Occipital lobe (tissue), 2 donors: ENCODE measurements around the gene AGO3. TPM values are rescaled to one million over a fixed set of nuclear protein-coding genes. Genes with fewer than 3 reads are reported as not detected.
A peak's percentile ranks its signal among the peaks of the same experiment; 100 is the strongest.

Experiments
- DNase-seq: peaks from one replicate; lab custom pipeline; 2025; lab: John Stamatoyannopoulos, UW
- total RNA-seq: library from RNA; depleted of rRNA; stranded (reverse); fragments of >200 nt; gene quantifications from one replicate; pipeline ENCODE4 v1.2.3, GENCODE V29; 2014

The AGO3 gene
- total RNA-seq, 1 donor from 2014 or later, result 28.1 TPM

DNA sequence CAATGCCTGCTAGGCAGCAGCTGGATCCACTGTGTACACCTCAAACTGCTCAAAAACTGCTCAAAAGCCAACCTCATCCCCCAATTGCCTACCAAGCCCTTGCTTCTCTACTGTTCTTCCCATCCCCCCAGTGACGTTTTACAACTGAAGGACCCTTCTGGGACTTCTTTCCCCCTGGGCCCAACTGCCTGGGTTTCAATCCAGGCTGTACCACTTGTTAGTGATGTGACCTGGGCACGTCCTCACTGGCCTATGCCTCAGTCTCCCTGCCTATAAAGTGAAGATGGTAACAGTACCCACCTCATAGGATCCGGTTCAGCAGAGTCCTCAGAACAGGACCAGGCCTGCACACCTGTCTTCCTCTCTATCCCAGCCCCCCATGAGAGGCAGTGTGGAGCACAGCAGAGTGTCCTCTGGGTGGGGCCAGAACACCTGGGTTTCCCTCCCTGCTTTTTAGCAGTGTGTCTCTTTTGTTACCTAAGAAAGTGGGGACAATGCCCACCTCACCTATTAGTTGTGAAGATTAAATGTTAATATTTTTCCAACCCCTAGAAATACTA is 151.1 kb downstream of the AGO3 start:
- DNase-seq, result no peak

DNA sequence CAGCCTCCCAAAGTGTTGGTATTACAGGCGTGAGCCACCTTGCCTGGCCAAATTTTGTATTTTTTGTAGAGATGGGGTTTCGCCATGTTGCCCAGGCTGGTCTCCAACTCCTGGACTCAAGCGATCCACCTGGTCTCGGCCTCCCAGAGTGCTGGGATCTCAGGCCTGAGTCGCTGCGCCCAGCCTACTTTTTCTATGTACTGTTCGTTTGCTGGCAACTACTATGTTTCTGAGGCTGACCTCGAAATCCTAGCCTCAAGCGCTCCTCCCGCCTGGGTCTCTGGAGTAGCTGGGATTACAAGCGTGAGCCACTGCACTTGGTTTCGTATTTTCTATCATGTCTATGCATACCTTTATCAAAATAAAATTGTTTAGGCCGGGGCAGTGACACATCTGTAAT is 152.3 kb downstream of the AGO3 start:
- DNase-seq, result no peak

DNA sequence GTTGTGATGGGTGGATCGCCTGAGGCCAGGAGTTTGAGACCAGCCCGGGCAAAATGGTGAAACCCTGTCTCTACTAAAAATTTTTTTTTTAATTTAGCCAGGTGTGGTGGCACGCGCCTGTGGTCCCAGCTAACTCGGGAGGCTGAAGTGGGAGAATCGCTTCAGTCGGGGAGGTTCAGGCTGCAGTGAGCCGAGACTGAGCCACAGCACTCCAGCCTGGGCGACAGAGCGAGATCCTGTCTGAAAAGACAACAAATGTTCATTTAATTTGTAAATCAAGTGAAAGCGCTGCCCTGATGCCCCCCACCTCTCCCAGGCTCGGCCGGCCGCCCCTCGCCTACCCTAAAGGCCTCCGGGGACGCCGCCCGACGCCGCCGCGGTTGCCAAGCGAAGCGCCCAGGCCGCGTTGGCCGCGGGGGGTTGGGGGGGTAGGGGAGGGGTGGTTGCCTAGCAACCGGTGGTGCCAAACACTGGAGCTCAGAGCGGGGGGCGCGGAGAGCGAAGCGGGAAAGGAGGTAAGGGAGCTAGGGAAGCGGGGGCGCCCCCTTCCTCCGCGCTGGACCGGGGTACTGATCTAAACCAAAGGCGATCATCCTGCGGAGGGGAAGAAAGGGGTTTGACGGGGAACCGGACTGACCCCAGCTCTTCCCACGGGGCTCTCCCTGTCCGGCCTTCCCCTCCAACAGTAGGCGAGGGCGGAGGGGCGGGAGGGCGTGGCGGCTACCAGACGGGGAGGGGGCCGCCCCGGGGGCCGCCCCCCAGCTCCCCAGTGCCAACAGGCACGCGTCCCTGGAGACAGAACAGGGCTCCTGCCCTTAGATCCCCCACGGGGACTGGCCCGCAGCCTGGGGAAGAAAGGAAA is 153.0 kb downstream of the AGO3 start, which contains the start of gene TEKT2:
TSS of gene TEKT2 (plus strand) at position 460 of the 862 bp plus-strand sequence. CDS start 828 bp downstream, outside the sequence.
- no peak for DNase-seq

DNA sequence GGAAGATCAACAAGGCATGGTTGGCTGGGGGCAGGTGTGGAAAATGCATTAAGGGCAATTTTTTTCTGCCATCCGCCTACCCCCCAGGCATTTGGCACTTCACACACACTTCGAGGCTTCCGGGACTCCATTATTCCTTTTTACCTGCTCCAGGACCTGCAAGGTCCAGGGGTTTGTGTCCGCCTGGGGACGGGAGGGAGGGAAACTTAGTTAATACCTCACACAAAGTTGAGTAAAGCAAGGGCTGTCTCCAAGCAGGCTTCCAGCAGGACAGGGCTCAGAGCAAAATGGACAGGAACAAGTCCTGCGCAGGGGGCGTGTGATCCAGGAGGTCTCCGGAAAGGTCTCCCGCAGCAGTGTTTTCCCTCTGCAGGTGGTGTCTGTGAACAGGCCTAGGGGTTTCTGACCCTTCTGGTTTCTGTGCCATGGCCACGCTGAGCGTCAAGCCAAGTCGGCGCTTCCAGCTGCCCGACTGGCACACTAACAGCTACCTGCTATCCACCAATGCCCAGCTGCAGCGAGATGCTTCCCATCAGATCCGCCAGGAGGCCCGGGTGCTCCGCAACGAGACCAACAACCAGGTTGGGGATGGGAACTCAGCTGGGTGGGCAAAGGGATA is 153.7 kb downstream of the AGO3 start:
- DNase-seq, result no peak

DNA sequence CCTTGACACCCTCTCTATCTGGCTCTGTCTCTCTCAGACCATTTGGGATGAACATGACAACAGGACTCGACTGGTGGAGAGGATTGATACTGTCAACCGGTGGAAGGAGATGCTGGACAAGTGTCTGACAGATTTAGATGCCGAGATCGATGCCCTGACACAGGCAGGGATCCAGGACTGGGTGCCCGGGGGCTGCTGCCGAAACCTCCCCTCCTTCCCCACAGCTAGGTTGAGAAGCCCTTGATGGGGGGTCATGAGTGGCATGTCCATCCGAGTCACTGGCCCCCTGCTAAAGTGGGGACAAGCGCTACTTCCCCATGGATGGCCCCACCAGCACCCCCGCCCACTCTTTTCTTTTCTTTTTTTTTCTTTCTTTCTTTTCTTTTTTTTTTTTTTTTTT is 154.2 kb downstream of the AGO3 start:
- DNase-seq, result no peak

DNA sequence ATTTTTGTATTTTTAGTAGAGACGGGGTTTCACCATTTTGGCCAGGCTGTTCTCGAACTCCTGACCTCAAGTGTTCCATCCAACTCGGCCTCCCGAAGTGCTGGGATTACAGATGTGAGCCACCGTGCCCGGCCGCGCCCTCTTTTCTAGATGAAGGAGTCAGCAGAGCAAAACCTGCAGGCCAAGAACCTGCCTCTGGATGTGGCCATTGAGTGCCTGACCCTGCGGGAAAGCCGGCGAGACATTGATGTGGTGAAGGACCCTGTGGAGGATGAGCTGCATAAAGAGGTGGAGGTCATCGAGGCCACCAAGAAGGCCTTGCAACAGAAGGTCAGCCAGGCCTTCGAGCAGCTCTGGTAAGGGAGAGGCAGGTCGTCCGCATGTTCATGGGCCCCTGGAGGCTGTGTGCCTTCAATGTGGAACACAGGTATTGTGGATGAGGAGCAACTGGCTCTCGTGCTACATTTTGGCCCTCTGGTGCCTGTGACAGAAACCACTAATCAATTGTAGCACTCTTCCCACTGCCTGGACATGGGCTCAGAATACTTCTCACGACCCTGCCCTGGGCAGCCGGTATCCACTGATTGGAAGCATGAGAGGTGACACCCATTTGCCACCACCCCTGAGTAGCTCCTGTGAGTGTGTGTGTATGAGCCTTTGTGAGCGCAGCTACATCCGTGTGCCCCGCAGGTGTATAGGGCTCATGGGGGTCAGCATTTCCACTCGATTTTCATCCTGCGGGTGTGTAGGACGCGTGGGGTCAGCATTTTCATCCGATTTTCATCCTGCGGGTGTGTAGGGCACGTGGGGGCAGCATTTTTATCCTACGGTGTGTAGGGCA is 155.0 kb downstream of the AGO3 start:
- DNase-seq, result no peak

DNA sequence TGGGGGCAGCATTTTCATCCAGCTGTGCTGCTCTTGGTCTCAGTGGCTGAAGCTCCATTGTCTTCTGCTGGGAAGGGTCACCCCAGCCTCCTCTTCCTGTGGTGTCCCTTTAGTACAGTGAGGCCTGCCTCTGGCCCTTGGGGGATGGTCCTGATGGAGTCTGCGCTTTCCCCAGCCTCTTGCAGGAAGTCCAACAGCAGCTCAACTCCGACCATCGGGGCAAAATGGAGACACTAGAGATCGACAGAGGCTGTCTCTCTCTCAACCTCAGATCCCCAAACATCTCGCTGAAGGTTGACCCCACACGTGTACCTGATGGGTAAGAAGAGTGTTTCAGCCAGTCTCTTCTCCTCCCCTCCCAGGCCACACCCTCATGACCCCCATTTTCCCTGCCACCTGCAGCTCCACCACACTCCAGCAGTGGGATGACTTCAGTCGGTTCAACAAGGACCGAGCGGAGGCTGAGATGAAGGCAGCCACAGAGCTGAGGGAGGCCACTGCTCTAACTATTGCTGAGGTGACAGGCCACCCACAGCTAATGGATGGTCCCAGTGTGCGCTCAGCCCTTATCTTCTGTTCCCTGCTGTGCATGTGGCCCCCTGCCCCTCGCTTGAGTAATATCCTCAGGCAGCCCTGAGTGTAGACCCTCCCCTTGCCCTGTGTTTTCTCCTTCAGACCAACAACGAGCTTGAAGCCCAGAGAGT is 155.8 kb downstream of the AGO3 start:
- no peak for DNase-seq

DNA sequence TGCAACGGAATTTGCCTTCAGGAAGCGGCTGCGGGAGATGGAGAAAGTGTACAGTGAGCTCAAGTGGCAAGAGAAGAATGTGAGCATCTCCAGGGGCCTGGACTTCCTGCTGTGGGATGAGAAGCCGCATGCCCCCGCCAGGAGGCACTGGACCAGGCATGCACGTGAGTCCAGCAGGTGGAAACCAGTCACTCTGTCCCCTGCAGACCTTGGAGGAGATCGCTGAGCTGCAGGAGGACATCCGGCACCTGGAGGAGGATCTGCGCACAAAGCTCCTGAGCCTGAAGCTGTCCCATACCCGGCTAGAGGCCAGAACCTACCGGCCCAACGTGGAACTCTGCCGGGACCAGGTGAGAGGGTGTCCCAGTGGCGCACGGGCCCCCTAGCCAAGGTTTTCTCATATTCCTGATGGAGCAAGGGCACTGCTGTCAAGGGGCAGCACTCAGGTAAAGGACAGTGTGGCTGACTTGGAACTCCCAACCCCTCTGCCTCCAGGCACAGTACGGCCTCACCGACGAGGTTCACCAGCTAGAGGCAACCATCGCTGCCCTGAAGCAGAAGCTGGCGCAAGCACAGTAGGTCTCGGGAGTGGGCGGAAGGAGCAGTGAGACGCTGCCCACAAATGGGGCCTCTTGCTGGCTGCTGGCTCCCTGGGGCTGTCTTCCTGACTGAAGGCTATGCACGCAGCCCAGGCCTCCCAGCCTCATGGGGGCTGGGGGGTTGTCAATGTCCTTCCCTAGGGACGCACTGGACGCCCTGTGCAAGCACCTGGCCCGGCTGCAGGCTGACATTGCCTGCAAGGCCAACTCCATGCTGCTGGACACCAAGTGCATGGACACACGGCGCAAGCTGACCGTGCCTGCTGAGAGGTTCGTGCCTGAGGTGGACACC is 156.6 kb downstream of the AGO3 start:
- DNase-seq, result no peak

DNA sequence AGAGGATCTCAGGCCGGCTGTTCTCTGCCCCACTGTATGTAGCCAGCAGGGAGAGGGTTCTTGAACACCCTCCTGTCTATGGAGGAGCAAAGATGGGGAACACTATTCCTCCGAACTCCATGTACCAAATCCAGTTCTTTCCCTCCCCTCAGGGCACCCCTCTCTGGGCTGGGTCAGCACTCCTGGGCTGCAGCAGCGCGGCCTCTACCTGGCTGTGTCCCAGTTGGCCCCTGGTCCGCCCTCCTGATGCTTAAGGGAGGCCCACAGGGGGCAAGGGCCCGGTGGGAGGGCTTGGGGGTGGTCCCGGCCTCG is 157.3 kb downstream of the AGO3 start:
- no peak for DNase-seq

DNA sequence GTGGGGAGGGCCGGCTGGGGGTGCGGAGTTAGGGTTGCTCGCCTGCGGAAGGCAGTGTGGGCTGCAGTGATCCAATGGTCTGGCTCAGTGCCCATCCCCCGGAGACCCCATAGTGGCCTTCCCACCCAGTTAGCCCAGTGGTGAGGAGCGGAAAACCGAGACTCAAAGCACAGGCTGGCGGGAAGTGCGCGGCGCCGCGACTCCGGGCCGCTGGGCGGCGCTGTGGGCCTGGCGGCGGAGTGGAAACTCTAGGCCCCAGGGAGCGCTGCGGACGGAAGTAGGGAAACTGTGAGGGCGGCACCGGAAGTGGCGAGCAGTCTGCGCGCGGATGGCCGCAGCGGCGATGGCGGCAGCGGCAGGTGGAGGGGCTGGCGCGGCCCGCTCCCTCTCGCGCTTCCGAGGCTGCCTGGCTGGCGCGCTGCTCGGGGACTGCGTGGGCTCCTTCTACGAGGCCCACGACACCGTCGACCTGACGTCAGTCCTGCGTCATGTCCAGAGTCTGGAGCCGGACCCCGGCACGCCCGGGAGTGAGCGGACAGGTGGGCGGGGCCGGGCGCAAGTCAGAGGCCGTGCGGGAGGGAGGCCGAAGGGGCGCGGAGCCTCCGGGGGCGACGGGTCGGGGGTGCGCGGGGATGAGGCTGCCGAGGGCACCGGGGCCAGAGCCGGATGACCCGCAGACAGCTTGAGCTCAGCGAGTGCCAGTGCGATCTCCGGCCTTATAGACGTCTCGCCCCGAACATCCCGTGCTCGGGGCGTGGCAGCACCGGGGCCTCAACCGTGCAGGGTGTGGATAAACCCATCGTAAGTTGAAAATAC is 157.9 kb downstream of the AGO3 start, which contains the start of gene ADPRS:
TSS of gene ADPRS (plus strand) at position 316 of the 816 bp plus-strand sequence. CDS start at position 329, 13 bp downstream.
- peak; percentile 77 for DNase-seq

DNA sequence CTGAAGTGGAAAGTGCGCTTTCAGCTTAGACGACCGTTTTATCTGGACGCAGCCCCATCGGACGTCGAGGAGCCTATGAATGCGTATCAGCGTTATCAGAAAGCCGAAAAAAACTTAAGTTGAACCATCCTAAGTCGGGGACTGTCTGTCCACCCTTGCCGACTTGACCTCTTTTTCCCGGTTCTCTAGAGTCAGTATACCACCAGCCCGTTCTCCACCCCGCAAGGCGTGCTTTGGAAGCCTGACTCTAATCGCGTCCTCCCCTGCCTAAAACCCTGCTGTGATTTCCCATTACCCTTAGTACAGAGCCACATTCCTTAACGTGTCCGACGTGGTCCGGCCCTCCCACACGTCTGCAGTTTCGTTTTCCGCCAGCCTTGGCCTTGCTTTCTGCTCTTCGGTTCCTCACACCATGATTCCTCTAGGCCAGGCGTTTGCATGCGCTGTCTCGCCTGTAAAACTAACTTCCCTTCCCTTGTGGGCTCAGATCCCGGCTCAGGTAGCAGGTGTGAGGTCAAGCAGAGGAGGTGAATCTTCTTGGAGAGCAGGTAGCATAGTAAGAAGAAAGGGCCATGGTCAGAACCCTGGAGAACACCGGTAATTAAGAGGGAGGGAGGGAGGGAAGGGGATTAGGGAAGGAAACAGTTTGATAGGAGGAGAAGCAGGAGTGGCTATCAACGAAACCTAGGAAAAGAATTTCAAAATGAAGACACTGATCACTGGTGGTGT is 158.7 kb downstream of the AGO3 start:
- DNase-seq, result no peak

DNA sequence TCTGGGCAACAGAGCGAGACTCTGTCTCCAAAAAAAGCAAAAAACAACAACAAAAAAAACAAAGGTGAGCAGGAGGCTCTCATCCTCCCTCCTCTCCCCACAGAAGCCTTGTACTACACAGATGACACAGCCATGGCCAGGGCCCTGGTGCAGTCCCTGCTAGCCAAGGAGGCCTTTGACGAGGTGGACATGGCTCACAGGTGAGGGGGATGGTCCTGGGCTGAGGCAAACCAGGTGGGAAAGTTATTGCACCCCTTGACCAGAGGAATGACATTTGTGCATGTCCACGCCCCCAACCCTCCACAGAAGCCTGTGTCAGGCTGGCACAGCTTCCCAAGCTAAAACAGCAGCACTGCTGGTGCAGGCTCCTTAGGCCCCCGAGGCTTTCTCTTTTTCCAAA is 160.2 kb downstream of the AGO3 start:
- DNase-seq, result no peak

DNA sequence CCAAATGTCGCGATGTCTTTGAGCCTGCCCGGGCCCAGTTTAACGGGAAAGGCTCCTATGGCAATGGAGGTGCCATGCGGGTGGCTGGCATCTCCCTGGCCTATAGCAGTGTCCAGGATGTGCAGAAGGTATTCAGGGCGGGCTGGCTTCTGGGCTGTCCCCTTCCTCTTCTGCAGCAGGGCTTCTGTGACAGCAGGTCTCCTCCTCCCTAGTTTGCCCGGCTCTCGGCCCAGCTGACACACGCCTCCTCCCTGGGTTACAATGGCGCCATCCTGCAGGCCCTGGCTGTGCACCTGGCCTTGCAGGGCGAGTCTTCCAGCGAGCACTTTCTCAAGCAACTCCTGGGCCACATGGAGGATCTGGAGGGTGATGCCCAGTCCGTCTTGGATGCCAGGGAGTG is 160.8 kb downstream of the AGO3 start:
- no peak for DNase-seq

DNA sequence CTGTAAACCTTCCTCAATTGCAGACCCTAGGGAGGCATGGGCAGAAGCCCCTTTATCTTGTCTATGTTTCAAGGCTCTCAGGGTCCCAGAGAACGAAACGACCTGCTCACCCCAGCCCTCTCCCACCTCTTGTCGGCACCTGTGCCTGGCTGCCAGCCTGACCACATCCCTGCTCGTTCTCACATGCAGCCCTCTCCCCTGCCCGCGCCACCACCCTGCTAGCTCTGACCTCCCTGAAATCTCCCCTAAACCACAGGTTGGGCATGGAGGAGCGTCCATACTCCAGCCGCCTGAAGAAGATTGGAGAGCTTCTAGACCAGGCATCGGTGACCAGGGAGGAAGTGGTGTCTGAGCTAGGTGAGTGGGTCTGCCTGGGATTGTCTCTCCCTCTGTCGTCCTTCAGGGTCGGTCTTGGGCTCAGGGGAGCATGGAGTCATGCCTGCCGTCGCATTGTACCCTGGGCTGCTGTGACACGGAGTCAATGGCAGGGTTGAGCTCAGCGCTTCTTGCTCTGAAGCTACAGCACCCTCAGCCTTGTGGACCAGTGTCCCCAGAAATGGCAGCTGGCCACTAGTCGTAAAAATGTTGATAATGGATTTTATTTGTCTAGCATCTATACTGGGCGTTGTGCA is 161.4 kb downstream of the AGO3 start:
- no peak for DNase-seq

DNA sequence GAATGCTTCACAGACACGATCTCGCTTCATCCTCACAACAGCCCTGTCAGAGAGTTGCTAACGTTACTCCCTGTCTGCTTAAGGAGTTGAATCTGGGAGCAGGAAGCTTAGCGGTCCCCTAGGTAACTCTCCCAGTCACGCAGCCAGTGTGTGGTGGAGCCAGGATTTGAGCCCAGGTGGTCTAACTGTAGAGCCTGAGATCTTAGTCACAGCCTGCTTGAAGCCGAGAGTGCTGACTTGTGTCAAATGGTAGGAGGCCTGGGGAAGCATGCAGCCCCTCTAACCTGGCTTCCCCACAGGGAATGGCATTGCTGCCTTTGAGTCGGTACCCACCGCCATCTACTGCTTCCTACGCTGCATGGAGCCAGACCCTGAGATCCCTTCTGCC is 161.9 kb downstream of the AGO3 start:
- DNase-seq, result no peak

DNA sequence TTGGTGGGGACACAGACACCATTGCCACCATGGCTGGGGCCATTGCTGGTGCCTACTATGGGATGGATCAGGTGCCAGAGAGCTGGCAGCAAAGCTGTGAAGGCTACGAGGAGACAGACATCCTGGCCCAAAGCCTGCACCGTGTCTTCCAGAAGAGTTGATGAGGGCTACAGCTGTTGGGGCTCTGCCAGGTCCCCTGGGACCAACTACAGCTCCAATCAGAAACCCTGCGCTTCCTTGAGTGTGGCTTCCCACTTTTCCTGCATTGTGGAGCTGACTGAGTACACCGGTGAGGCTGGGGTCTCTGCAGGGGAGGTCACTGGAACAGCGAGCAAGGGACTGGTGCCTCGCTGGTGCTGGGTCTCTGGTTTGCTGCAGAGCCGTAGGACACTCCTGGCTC is 162.3 kb downstream of the AGO3 start:
- no peak for DNase-seq

DNA sequence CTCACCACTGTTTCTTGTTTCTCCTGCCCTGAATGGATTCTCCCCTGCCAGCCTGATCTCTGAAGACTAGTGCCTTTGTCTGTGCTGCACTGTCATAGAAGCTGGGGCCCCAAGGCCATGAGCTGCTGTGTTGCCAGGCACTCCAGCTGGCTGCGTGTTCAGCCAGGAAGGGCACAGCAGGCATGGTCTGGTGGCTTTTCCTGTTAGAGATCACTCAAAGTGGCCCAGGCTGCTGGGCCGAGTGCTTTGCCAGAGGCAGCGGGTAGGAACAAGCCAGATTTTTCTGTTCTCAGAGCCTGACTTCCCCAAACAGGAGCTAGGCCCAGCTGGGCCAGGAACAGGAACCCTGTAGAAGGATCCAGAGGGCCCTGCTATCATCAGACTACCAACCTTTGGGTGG is 163.0 kb downstream of the AGO3 start:
- peak; percentile 78 for DNase-seq

DNA sequence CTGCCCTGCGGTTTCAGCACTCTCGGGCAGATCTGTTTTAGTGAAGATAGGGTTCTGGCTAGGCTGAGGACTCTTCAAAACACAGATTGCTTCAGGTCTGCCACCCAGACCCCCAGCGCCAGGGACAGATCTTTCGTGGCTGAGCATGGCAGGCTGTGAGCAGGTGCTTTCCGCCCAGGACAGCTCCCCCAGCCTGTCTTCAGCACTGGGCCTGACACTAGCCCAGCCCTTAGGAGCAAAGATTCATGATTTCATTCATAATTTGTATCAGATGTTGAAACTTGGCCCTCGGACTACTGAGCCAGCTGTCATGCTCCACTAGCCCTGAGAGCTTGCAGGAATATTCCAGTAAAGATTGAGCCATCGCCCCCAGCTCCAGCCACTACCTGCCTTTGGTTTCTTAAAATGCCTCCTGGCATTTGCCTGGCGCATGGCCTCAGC is 163.7 kb downstream of the AGO3 start:
- no peak for DNase-seq
